H1 (cell line): ENCODE results near the gene SENP2. TPM values are rescaled to one million over a fixed set of nuclear protein-coding genes. Genes with fewer than 3 reads are reported as not detected.

Source experiments
- MAFK ChIP-seq: IDR thresholded peaks from 2 replicates; pipeline ENCODE4 v1.6.1; 2012; ENCODE audit warnings: low read depth, mild to moderate bottlenecking, improper control_type of control experiment, low read length
- POLR2A ChIP-seq, 2 experiments: IDR thresholded peaks; 1 replicate in 1 of 2; 2 replicates in 1 of 2; pipeline ENCODE4 v1.6.1; 2011; ENCODE audit warnings: low read depth in 2 of 2, low read length in 2 of 2, mild to moderate bottlenecking in 2 of 2; ENCODE audit errors: control extremely low read depth in 1 of 2
- SAP30 ChIP-seq: fragments of 300-600 bp; sonication (generic); IDR thresholded peaks from 2 replicates; pipeline ENCODE4 v1.7.1; 2012; ENCODE audit warnings: low read length, moderate library complexity, mild to moderate bottlenecking, inconsistent platforms; ENCODE audit not compliant: insufficient read depth, insufficient replicate concordance
- polyA plus RNA-seq, 7 experiments: library from polyadenylated mRNA; depleted of rRNA in 3 of 7; stranded (reverse) in 5 of 7; unstranded in 2 of 7; fragments of >200 nt in 5 of 7; fragments of 200-250 nt in 2 of 7; gene quantifications; 1 replicate in 5 of 7; 2 replicates in 1 of 7; 4 replicates in 1 of 7; pipeline versions ENCODE4 v1.2.1 to v1.2.3, GENCODE V29; 2011 to 2013; ENCODE audit warnings: missing spikeins in 2 of 7, mixed read lengths in 2 of 7
- total RNA-seq: library from RNA; stranded (reverse); fragmentation: NEBNext Ultra II Directional; extraction: Animal tissue kit (Norgen Biotek cat#: 25700); gene quantifications from 2 replicates; pipeline ENCODE4 v1.2.1, GENCODE V29; 2021

SENP2 gene
- total and polyA plus RNA-seq, 2 of the 8 experiments (the other 6 are each of a cell fraction or from before 2014, with no cell fraction given): 25.2 to 69.3 TPM

DNA sequence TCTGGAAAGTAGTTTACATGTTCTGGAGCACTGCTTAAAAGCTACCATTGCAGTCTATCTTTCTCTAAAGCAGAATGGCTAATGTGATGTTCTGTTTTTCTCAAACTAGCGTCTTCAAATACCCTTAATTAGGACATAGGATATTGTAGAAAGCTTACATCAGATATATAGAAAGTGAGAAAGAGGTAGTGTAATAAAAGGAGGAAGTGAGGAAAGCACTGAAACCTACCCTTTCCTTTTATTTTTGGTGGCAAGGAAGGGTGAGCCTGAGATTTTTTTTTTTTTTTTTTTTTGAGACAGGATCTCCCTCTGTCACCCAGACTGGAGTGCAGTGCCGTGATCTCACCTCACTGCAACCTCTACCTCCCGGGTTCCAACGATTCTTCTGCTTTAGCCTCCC lies 9.4 kb downstream of the SENP2 start (continued):
- TF ChIP-seq MAFK (no peak), POLR2A (IDR thresholded peaks at IDR 0.05; ENCODE audit: control extremely low read depth in 1 of 2, low read depth in 2 of 2, low read length in 2 of 2) (no peak), SAP30 (no peak)
